Endothelial cell (in vitro differentiated cells): ENCODE results near the gene CHIA. TPM values are rescaled to one million over a fixed set of nuclear protein-coding genes. Genes with fewer than 3 reads are reported as not detected.

Experiments
- DNase-seq: peaks from one replicate; pipeline ENCODE4 v3.0.0; 2021; ENCODE audit warnings: low spot score
- H3K27ac Mint-ChIP-seq: one replicate; pipeline ENCODE4 v1.8.0; 2021; ENCODE audit warnings: mixed read lengths, inconsistent platforms; ENCODE audit not compliant: unreplicated experiment
- H3K27me3 Mint-ChIP-seq: one replicate; pipeline ENCODE4 v1.8.0; 2021; ENCODE audit warnings: mild to moderate bottlenecking, moderate library complexity, mixed read lengths, inconsistent platforms; ENCODE audit not compliant: unreplicated experiment
- H3K36me3 Mint-ChIP-seq: one replicate; pipeline ENCODE4 v1.8.0; 2021; ENCODE audit warnings: mild to moderate bottlenecking, low read depth, mixed read lengths, inconsistent platforms; ENCODE audit not compliant: unreplicated experiment
- H3K4me1 Mint-ChIP-seq: one replicate; pipeline ENCODE4 v1.8.0; 2021; ENCODE audit warnings: mild to moderate bottlenecking, mixed read lengths, inconsistent platforms; ENCODE audit not compliant: unreplicated experiment
- H3K4me3 Mint-ChIP-seq: one replicate; pipeline ENCODE4 v1.8.0; 2021; ENCODE audit warnings: mild to moderate bottlenecking, mixed read lengths, inconsistent platforms; ENCODE audit not compliant: unreplicated experiment
- H3K9me3 Mint-ChIP-seq: one replicate; pipeline ENCODE4 v1.8.0; 2021; ENCODE audit warnings: mixed read lengths, inconsistent platforms; ENCODE audit not compliant: unreplicated experiment
- CTCF ChIP-seq: fragments of 200-600 bp; sonication (generic); IDR thresholded peaks from one replicate; pipeline ENCODE4 v1.5.0; 2021; ENCODE audit warnings: antibody characterized with exemption; ENCODE audit not compliant: unreplicated experiment
- total RNA-seq: library from RNA; stranded (reverse); fragmentation: NEBNext Ultra II Directional; extraction: Animal tissue kit (Norgen Biotek cat#: 25700); gene quantifications from one replicate; pipeline ENCODE4 v1.2.1, GENCODE V29; 2021; ENCODE audit not compliant: unreplicated experiment

The CHIA gene
- total RNA-seq, 1 donor from 2014 or later = not detected

- no peak overlapping the region for H3K4me3 Mint-ChIP-seq
- H3K9me3 Mint-ChIP-seq = no peaks in the 10 kb centered on the region
- no peak for TF ChIP-seq CTCF
- no peaks in the 10 kb centered on the region for H3K36me3 Mint-ChIP-seq
- no peak for DNase-seq
- no peak overlapping the region for H3K27ac Mint-ChIP-seq
- H3K27me3 Mint-ChIP-seq = no peaks in the 10 kb centered on the region
- no peaks in the 10 kb centered on the region for H3K4me1 Mint-ChIP-seq
These were observed 39.1 kb upstream of the CHIA start for GRCh38 chr1:111251570-111251969.

GRCh38 chr1:111252786-111253185 lies 37.9 kb upstream of the CHIA start:
- Mint-ChIP-seq H3K27me3 (no peaks in the 10 kb centered on the region), H3K27ac (no peak overlapping the region)

GRCh38 chr1:111253876-111254275 lies 36.8 kb upstream of the CHIA start:
- H3K4me1 Mint-ChIP-seq = no peaks in the 10 kb centered on the region

More at GRCh38 chr1:111252786-111253185, 37.9 kb upstream of the CHIA start:
- H3K4me3 Mint-ChIP-seq = no peak overlapping the region
- no peaks in the 10 kb centered on the region for H3K9me3 Mint-ChIP-seq
- no peaks in the 10 kb centered on the region for H3K36me3 Mint-ChIP-seq
- TF ChIP-seq CTCF = no peak
- no peaks in the 10 kb centered on the region for H3K4me1 Mint-ChIP-seq
- DNase-seq = no peak

DNA sequence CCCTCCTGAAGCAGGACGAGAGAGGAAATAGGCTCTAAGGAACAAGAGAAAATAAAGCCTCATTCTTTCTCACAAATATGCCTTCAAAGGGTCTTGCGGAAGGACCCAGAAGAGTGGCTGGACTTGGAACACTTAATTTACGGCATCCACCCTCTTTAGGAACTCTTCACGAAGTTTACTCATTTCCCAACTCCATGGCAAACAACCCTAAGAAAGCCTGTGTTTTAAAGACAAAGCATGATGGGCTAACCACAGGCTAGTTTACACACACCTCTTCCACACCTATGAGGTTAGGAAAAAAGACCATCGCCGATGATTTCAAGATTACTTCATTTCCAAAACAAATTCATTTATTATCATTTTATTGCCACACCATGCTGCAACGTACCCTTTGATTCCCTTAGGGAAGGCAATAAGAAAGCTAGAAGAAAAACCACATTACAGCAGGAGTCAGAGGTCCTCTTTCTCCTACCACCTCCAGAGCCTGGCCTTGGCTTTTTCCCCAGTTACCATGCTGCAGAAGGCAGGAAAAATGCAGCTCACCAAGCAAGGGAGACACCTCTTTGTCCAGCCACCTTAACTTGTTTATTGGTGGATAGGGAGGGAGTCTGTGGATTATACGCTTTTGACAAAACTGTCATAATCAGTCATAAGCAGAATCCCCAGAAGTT lies 33.5 kb upstream of the CHIA start:
- Mint-ChIP-seq H3K4me1 (no peaks in the 10 kb centered on the region), H3K9me3 (no peaks in the 10 kb centered on the region), H3K27me3 (no peaks in the 10 kb centered on the region), H3K4me3 (no peak overlapping the region), H3K36me3 (no peaks in the 10 kb centered on the region), H3K27ac (no peak overlapping the region)
- TF ChIP-seq CTCF = no peak
- no peak for DNase-seq

More at GRCh38 chr1:111253876-111254275, 36.8 kb upstream of the CHIA start:
- Mint-ChIP-seq H3K27ac (no peak overlapping the region), H3K36me3 (no peaks in the 10 kb centered on the region), H3K4me3 (no peak overlapping the region), H3K27me3 (no peaks in the 10 kb centered on the region), H3K9me3 (no peaks in the 10 kb centered on the region)
- DNase-seq = no peak
- no peak for TF ChIP-seq CTCF

GRCh38 chr1:111267801-111268508 lies 22.7 kb upstream of the CHIA start:
- H3K36me3 Mint-ChIP-seq = no peaks in the 10 kb centered on the region
- DNase-seq = no peak
- no peak overlapping the region for H3K27ac Mint-ChIP-seq
- TF ChIP-seq CTCF = no peak
- no peaks in the 10 kb centered on the region for H3K9me3 Mint-ChIP-seq
- H3K4me1 Mint-ChIP-seq = no peaks in the 10 kb centered on the region
- H3K4me3 Mint-ChIP-seq = no peak overlapping the region
- H3K27me3 Mint-ChIP-seq = no peaks in the 10 kb centered on the region
